Adrenal gland (tissue), 12 donors: ENCODE measurements around the gene ERCC6L2. TPM values are rescaled to one million over a fixed set of nuclear protein-coding genes. Genes with fewer than 3 reads are reported as not detected.

ENCODE experiments used
- DNase-seq, 7 donors: peaks; one replicate each; pipeline ENCODE4 v3.0.0-alpha.2; 2019 to 2020
- H3K27ac ChIP-seq, 5 donors: fragments of 200-600 bp; sonication (generic) in 4 of 5; 1 replicate in 3 of 5; 2 replicates in 2 of 5; pipeline versions ENCODE4 v1.5.1 to v1.8.0; 2016 to 2020; ENCODE audit warnings: mild to moderate bottlenecking in 1 of 5
- H3K27me3 ChIP-seq: fragments of 200-600 bp; 2 replicates; pipeline ENCODE4 v1.8.0; 2021
- H3K36me3 ChIP-seq, 2 donors: fragments of 200-600 bp; replicated peaks in 1 of 2; 1 replicate in 1 of 2; 2 replicates in 1 of 2; pipeline versions ENCODE4 v1.5.1 to v1.8.0; 2018 to 2022
- H3K4me1 ChIP-seq, 2 donors: fragments of 200-600 bp; replicated peaks in 1 of 2; 1 replicate in 1 of 2; 2 replicates in 1 of 2; pipeline versions ENCODE4 v1.5.1 to v1.8.0; 2018 to 2021
- H3K4me3 ChIP-seq, 4 donors: fragments of 200-600 bp; sonication (generic) in 3 of 4; one replicate each; pipeline ENCODE4 v1.5.1; 2016 to 2018
- H3K9me3 ChIP-seq, 3 donors: fragments of 200-600 bp; sonication (generic) in 1 of 3; replicated peaks in 1 of 3; 1 replicate in 2 of 3; 2 replicates in 1 of 3; pipeline versions ENCODE4 v1.5.1 to v1.8.0; 2016 to 2021
- CTCF ChIP-seq, 6 experiments: fragments of 450-650 bp in 4 of 6; fragments of 200-600 bp in 2 of 6; sonication (generic) in 1 of 6; IDR thresholded peaks; 1 replicate in 5 of 6; 2 replicates in 1 of 6; pipeline versions ENCODE4 v1.5.1 to v1.8.0; 2016 to 2021; ENCODE audit warnings: antibody characterized with exemption in 6 of 6, mild to moderate bottlenecking in 2 of 6, moderate library complexity in 1 of 6
- POLR2A ChIP-seq, 2 donors: fragments of 450-650 bp; IDR thresholded peaks; one replicate each; pipeline ENCODE4 v1.6.1; 2017; ENCODE audit warnings: antibody characterized with exemption in 2 of 2, mild to moderate bottlenecking in 2 of 2, moderate library complexity in 1 of 2
- WGBS, 4 donors: extraction: QIAGEN DNeasy Blood & Tissue Kit in 2 of 4; methylation state at CpG; one replicate each; pipeline versions ENCODE4 v1.1.5 to v1.1.7; 2013 to 2017; 5-methylcytosine and 5-hydroxymethylcytosine counted together
- intact Hi-C, 2 donors: fragments of 100-400 bp; cut with DNase I; formaldehyde crosslinking; loops; one replicate each; pipeline versions ENCODE4 v1.14.1 to v1.15.0; 2022 to 2023
- polyA plus RNA-seq, 3 donors: library from polyadenylated mRNA; stranded (reverse); fragments of 200-250 nt in 2 of 3; fragments of 350-450 nt in 1 of 3; fragmentation: Illumina TruSeq in 1 of 3; extraction: RNeasy Lipid Tissue Mini Kit (QIAGEN cat#74804) in 1 of 3; gene quantifications; one replicate each; pipeline ENCODE4 v1.2.3, GENCODE V29; 2013 to 2014
- total RNA-seq, 9 donors: library from RNA; depleted of rRNA in 4 of 9; stranded (reverse); fragments of >200 nt in 4 of 9; fragments of 120-200 nt in 1 of 9; fragmentation: NEBNext Ultra II Directional in 1 of 9; extraction: Animal tissue kit (Norgen Biotek cat#: 25700) in 1 of 9; gene quantifications; one replicate each; pipeline versions ENCODE4 v1.1.0 to v1.2.4, GENCODE V29; 2013 to 2023
- donor health status: healthy with polysubstance abuse.
- donor health status: Bipolar disorder and iron deficiency.
- donor health status: DM: yes; HTN: yes; CAD: no.
- donor health status: DM: no; HTN: no; CAD: no.
- donor health status: DM: no; HTN: no; CAD: no.
- donor health status: DM: yes; HTN: yes; CAD: no.

Gene ERCC6L2
- total and polyA plus RNA-seq, 12 donors = 5.6 to 93.2 (median 47.4) TPM

- WGBS, 4 donors = 89 to 100% (median 93%) methylated on average over 2 of the region's 2 CpGs
- H3K36me3 ChIP-seq = no peaks in the 10 kb centered on the region
- TF ChIP-seq CTCF (IDR thresholded peaks at IDR 0.05) (no peak), POLR2A (IDR thresholded peaks at IDR 0.05) (no peak)
These were observed 79.4 kb downstream of the ERCC6L2 start for GRCh38 chr9:95954940-95955339.

DNA sequence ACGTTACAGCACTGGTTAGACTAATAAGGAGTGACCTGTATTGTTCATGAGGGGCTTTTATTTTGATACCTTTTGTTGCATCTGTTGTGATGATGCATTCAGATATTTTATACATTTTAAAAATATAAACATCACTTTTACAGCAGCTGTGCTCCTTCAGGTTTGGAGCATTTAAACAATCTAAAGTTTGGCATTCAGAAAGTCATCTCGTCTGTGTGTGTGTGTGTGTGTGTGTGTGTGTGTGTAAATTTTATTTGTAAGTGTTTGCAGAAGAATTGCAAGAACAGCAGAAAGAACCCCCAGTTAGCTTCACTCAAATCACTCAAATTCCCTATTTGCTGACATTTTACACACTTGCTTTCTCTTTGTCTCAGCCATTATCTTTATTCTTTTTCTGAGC is 87.4 kb downstream of the ERCC6L2 start:
- no peak overlapping the region for H3K4me3 ChIP-seq
- 85 to 91% (median 87%) methylated on average over 2 of the region's 2 CpGs for WGBS, 4 donors
- no peaks in the 10 kb centered on the region for H3K4me1 ChIP-seq
- no peaks in the 10 kb centered on the region for H3K36me3 ChIP-seq
- H3K27ac ChIP-seq = no peak overlapping the region
- H3K9me3 ChIP-seq = no peaks in the 10 kb centered on the region
- no peaks in the 10 kb centered on the region for H3K27me3 ChIP-seq
- intact Hi-C loops = no loop called here
- no peak for DNase-seq
- TF ChIP-seq CTCF (IDR thresholded peaks at IDR 0.05) (no peak), POLR2A (IDR thresholded peaks at IDR 0.05) (no peak)

More at GRCh38 chr9:95954940-95955339, 79.4 kb downstream of the ERCC6L2 start:
- intact Hi-C loops = no loop called here
- no peak for DNase-seq
- Histone ChIP-seq H3K4me3 (no peak overlapping the region), H3K27me3 (no peaks in the 10 kb centered on the region), H3K4me1 (no peaks in the 10 kb centered on the region), H3K27ac (no peak overlapping the region), H3K9me3 (no peaks in the 10 kb centered on the region)

DNA sequence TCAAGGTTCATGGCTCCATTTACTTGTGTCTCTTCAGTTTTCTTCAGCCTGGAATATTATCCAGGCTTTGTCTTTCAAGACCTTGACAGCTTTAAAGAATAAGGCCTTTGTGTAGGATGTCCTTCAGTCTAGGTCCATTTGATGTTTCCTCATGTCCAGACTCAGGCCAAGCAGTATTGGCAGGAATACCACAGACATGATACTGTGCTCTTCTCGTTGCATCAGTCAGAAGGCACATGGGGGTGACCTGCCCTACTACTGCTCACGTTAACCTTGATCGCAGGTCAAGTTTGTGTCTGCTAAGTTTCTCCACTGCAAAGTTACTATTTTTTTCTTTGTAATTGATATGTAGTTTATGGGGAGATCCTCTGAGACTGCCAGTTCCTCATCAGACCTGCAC is 88.2 kb downstream of the ERCC6L2 start:
- no peaks in the 10 kb centered on the region for H3K27me3 ChIP-seq
- no peaks in the 10 kb centered on the region for H3K36me3 ChIP-seq
- no peak overlapping the region for H3K27ac ChIP-seq
- H3K4me3 ChIP-seq = no peak overlapping the region
- no peaks in the 10 kb centered on the region for H3K9me3 ChIP-seq
- 87 to 94% (median 91%) methylated on average over 3 of the region's 3 CpGs for WGBS, 4 donors
- no peak for DNase-seq
- no peaks in the 10 kb centered on the region for H3K4me1 ChIP-seq
- intact Hi-C loops = no loop called here
- TF ChIP-seq CTCF (IDR thresholded peaks at IDR 0.05) (no peak), POLR2A (IDR thresholded peaks at IDR 0.05) (no peak)

GRCh38 chr9:95966306-95966705 is 90.8 kb downstream of the ERCC6L2 start:
- Histone ChIP-seq H3K27ac (no peak overlapping the region), H3K9me3 (no peaks in the 10 kb centered on the region), H3K27me3 (no peaks in the 10 kb centered on the region), H3K4me3 (no peak overlapping the region), H3K4me1 (no peaks in the 10 kb centered on the region), H3K36me3 (no peaks in the 10 kb centered on the region)
- WGBS, 4 donors = 67 to 84% (median 77%) methylated on average over 2 of the region's 2 CpGs
- no peak for TF ChIP-seq CTCF (IDR thresholded peaks at IDR 0.05)
- TF ChIP-seq POLR2A (IDR thresholded peaks at IDR 0.05) = no peak
- no peak for DNase-seq
- intact Hi-C loops = no loop called here
